ENCODE data around the gene MGST1.

The MGST1 gene, protein sequence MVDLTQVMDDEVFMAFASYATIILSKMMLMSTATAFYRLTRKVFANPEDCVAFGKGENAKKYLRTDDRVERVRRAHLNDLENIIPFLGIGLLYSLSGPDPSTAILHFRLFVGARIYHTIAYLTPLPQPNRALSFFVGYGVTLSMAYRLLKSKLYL

GRCh38 chr12:16347391-16348298, at the start of gene MGST1:
Gene MGST1 (plus strand): TSS chr12:16347645. CDS start chr12:16354253, 6,608 bp downstream.
- peak; percentile 85 for DNase-seq

GRCh38 chr12:16299403-16299802, 48.0 kb upstream of the MGST1 start:
- no peak for DNase-seq

DNA sequence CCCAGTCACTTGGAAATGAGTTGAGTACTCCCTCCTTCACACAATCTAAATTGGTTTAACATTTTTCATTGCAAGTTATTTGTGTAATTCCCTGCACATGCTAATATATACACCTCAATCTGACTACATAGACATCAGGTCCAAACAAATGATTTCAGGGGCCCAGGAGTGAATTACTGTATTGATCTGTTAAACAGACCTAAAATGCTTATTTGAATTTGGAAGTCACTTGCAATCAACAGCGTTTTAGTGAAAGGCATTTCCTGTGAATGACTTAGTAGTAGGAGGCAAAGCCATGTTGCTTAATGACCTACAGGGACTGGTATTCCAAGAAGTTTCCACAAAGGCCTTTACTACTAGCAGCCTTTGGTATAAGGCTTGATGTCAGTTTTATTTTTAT, 47.3 kb upstream of the MGST1 start:
- no peak for DNase-seq

GRCh38 chr12:16300736-16301135, 46.7 kb upstream of the MGST1 start:
- DNase-seq = no peak

GRCh38 chr12:16303939-16304338, 43.5 kb upstream of the MGST1 start:
- DNase-seq = no peak

DNA sequence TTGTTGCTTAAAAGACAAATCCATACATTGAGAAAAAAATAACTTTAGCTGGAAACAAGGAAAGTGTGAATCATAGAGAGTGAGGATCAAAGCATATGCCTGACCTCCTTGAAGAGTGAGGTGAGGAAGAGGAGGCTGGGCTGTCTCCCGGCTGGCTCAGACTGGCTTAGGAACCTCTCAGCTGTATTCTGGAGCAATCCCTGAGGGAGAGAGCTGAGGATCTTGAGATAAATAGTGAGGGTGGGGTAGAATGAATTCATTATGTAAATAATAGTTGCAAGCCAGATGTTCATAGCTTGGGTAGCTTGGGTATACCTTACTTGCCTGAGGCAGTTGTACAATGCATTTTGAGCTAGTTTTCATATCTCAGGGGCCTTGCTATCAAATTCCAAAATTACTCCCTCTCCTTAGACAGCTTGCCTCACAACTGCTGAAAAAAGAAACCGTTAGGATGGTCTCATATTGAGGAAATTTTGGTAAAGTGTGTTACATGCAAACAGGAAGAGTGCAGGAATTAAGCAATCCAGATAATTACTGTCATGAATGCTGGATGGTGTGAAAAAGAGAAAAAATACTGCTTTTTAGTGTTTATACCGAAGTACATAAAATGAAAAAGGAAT, 39.5 kb upstream of the MGST1 start:
- DNase-seq = no peak

DNA sequence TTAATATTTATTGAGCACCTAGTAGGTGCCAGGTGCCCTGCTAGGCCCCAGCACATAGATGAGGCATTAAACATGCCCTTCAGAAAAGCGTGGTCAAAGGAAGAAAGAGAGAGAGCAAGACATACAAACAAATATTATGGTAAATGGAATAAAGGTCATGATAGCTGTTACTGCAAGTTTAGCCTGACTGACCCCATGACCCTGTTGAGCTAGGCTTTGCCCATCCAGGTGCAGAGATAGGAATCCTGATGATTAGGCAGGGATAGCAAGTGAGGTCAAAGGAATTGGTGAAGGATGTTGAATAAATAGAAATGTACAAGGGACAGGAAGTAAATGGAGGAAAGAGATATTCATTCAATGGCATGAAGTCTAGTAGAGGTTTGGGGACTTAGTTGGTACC, 36.5 kb upstream of the MGST1 start:
- DNase-seq = no peak

DNA sequence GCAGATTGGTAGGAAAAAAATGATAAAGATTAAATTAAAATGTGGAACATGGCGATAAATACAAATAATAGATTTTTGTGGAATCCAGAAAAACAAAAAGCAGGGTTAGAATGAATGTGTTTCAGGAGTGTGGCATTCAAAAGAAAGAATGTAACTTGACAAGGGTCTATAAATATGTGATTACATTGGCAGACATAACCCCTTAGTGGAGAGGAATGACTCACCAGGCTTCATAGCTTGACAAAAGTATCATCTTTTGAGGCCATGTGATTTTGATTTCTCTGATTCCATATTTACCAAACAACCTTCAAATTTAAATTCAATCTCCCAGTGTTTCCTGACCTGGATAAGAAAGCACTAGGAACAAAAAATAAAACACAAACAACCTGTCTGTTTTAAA, 24.4 kb upstream of the MGST1 start:
- DNase-seq = no peak

GRCh38 chr12:16323638-16324037, 23.8 kb upstream of the MGST1 start:
- no peak for DNase-seq

DNA sequence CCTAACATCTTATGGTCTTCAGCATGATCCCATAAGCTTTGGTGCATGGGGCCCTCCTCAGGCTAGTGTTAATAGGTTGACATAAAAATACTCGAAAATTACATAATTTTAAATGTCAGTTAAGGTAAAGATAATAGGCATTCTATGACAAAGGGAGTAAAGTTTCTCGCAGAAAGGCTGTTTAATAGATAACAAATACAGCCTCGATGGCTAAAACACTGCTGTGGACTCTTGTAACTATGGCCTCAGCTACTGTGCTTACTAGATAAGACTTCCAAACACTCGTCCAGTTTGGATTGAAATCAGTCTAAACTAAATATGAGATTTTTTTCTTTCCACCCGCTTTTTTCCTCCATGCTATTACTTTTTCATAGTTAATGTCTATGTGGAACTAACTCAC, 23.2 kb upstream of the MGST1 start:
- DNase-seq = no peak

DNA sequence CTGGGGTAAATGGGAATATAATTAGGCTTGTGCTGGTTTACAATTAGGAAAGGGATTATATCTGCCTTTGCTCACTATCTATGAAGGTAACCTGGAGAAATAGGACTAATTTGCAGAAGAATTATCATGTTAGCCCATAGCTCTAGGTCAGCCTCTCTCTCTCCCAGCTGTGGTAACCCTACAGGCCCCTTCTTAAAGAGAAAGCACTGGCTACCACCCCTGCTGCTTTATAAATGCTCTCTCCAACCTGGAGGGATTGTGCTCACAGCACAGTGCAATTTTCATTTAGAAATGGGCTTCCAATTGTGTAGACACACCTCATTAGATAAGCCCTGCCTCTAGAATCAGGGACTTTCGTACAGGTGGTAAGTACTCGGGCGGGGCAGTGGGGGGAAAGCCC, 22.7 kb upstream of the MGST1 start:
- no peak for DNase-seq

- peak; percentile 62 for DNase-seq
These were observed 22.0 kb upstream of the MGST1 start for GRCh38 chr12:16325426-16325825.

- no peak for DNase-seq
These were observed 19.5 kb upstream of the MGST1 start for GRCh38 chr12:16327963-16328362.

DNA sequence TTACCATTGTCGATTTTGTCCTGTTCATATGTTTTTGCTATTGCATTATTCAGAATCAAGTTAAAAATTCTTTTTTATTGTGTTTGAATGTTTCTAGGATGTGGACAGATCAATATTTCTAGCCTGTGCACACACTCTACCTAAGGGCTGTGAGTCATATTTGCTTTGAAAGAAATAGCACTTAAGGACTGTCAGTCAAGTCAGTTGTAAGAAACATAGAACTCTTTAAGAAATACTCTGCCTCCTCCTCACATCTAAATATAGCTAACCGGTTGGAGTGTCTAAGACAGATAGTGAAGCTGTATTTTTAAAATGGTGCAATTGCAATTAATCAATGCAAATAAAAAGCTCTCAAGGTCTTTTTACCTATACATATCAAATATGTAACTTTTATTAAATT, 17.9 kb upstream of the MGST1 start:
- no peak for DNase-seq

DNA sequence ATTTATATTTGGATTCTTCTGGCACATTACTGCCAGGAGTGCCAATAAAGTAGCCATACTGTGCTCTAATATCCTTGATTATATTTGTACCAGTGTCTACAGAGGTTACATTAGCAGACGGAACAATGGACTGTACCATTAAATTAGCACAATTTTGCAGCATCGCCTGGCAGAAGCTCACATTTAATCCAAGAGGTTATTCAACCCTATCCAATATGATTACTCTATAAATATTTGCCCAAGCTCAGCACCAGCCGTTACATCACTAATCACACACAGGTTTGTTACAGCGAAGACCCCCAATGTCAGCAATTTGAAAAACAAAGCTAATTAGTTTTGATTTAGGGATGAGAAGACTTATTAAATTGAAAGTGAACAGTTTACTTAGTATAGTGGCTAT, 16.9 kb upstream of the MGST1 start:
- no peak for DNase-seq

GRCh38 chr12:16331998-16332397, 15.4 kb upstream of the MGST1 start:
- no peak for DNase-seq

GRCh38 chr12:16335838-16336237, 11.6 kb upstream of the MGST1 start:
- DNase-seq = no peak

- no peak for DNase-seq
These were observed 3.2 kb upstream of the MGST1 start for GRCh38 chr12:16344269-16344668.

- DNase-seq = no peak
These were observed 2.3 kb upstream of the MGST1 start for GRCh38 chr12:16345105-16345504.

- peak; percentile 25 for DNase-seq
These were observed 487 bp upstream of the MGST1 start for GRCh38 chr12:16346958-16347357.

DNA sequence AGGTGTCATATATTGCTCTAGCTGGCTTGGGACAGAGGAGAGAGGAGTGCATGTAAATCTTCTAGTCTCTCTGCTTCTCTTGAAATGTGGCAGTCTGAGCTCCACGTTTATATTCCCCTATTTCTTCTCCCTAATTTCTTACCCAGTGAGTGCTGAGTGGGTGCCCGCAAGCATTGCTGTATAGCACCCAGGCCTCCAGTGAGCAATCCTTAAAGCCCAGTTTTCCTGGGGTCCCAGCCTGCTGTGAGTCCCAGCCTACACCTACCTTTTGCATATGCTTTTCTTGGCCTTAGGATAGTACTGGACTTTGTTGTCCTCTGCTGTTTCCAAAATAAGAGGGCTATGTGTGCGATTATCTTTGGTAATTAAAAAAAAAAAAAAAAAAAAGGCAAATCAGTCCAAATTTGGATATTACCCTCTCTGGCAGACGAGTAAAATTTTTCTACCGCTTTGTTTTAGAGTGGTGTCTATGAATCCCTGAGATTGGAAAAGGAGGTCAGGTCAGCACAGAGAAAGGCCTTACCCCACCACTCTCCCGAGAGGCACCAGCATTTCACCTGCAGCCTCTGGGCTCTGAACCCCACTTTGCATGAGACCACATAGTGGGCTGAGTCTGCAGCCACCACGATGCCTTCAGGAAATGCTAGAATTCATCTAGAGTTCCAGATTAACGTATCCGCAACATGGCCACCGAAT, 1.1 kb downstream of the MGST1 start:
- peak; percentile 38 for DNase-seq

DNA sequence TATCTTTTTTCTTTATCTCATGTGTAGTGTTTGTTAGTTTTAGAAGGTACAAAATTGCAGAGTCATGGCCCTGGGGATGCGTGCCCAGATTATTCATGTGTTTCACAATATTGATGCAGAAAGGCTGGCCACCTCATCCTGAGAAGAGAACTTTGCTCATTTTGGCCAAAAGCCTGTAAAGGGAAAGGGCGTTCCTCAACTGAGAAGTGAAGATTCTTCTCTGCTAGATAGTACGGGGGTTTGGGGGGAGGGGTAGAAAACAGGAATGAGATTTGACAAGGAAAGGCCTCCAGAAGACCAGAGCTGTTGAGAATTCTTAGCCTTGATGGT, 1.7 kb downstream of the MGST1 start:
- DNase-seq = no peak

- DNase-seq = peak; percentile 43
These were observed 3.2 kb downstream of the MGST1 start for GRCh38 chr12:16350682-16351081.

GRCh38 chr12:16352481-16352880, 5.0 kb downstream of the MGST1 start:
- no peak for DNase-seq
